GM23338 (cell line): ENCODE measurements around the gene RPS19. TPM values are rescaled to one million over a fixed set of nuclear protein-coding genes. Genes with fewer than 3 reads are reported as not detected.

Source experiments
- ATAC-seq: fragments of 200-7000 bp; cut with Tn5 transposase; 3 replicates; pipeline ENCODE4 v1.9.1; 2020
- DNase-seq: peaks from one replicate; pipeline ENCODE4 v3.0.0-alpha.2; 2015; ENCODE audit warnings: low spot score
- H2AFZ ChIP-seq: fragments of 200-600 bp; sonication (generic); 2 replicates; pipeline ENCODE4 v1.8.0; 2016; ENCODE audit warnings: antibody characterized with exemption, mild to moderate bottlenecking, moderate library complexity
- H3F3A ChIP-seq: fragments of 200-600 bp; sonication (generic); replicated peaks from 2 replicates; pipeline ENCODE4 v1.8.0; 2017; ENCODE audit warnings: antibody characterized with exemption, mixed run types, low read depth
- H3K27ac ChIP-seq: fragments of 200-600 bp; sonication (generic); 2 replicates; pipeline ENCODE4 v1.6.1; 2016; ENCODE audit warnings: low read depth
- H3K27me3 ChIP-seq: fragments of 200-600 bp; sonication (generic); 2 replicates; pipeline ENCODE4 v1.8.0; 2016; ENCODE audit warnings: mild to moderate bottlenecking, mixed run types, moderate library complexity; ENCODE audit not compliant: insufficient read depth
- H3K36me3 ChIP-seq: fragments of 200-600 bp; sonication (generic); 2 replicates; pipeline ENCODE4 v1.8.0; 2016; ENCODE audit warnings: mild to moderate bottlenecking; ENCODE audit not compliant: insufficient read depth
- H3K4me1 ChIP-seq: fragments of 200-600 bp; sonication (generic); 2 replicates; pipeline ENCODE4 v1.8.0; 2016; ENCODE audit warnings: mild to moderate bottlenecking, moderate library complexity; ENCODE audit not compliant: insufficient read depth
- H3K4me2 ChIP-seq: fragments of 200-600 bp; sonication (generic); 2 replicates; pipeline ENCODE4 v1.7.1; 2017; ENCODE audit warnings: mixed run types
- H3K4me3 ChIP-seq: fragments of 200-600 bp; sonication (generic); 2 replicates; pipeline ENCODE4 v1.6.1; 2016; ENCODE audit warnings: mixed run types
- H3K79me2 ChIP-seq: fragments of 200-600 bp; sonication (generic); replicated peaks from 2 replicates; pipeline ENCODE4 v1.8.0; 2017; ENCODE audit warnings: mild to moderate bottlenecking; ENCODE audit not compliant: insufficient read depth
- H3K9me2 ChIP-seq: fragments of 200-600 bp; sonication (generic); 2 replicates; pipeline ENCODE4 v1.8.0; 2017; ENCODE audit not compliant: insufficient read depth
- H4K20me1 ChIP-seq: fragments of 200-600 bp; sonication (generic); replicated peaks from 2 replicates; pipeline ENCODE4 v1.8.0; 2017; ENCODE audit warnings: mild to moderate bottlenecking; ENCODE audit not compliant: insufficient read depth
- H3K27ac Mint-ChIP-seq: 2 replicates; pipeline ENCODE4 v1.8.0; 2020; ENCODE audit warnings: inconsistent platforms, mild to moderate bottlenecking, moderate library complexity, mixed read lengths
- H3K27me3 Mint-ChIP-seq: 3 replicates; pipeline ENCODE4 v1.8.0; 2022; ENCODE audit warnings: low read depth, mild to moderate bottlenecking, moderate library complexity, mixed read lengths, inconsistent platforms; ENCODE audit not compliant: insufficient read depth, poor library complexity
- H3K36me3 Mint-ChIP-seq: 3 replicates; pipeline ENCODE4 v1.8.0; 2021; ENCODE audit warnings: low read depth, mild to moderate bottlenecking, inconsistent platforms, moderate library complexity, mixed read lengths
- H3K4me1 Mint-ChIP-seq: 3 replicates; pipeline ENCODE4 v1.8.0; 2020; ENCODE audit warnings: mild to moderate bottlenecking, inconsistent platforms, mixed read lengths
- H3K4me3 Mint-ChIP-seq: 3 replicates; pipeline ENCODE4 v1.8.0; 2021; ENCODE audit warnings: moderate library complexity, mild to moderate bottlenecking, inconsistent platforms, mixed read lengths
- H3K9me3 Mint-ChIP-seq: 3 replicates; pipeline ENCODE4 v1.8.0; 2020; ENCODE audit warnings: moderate library complexity, mild to moderate bottlenecking, inconsistent platforms, mixed read lengths
- CREB1 ChIP-seq: fragments of 250-450 bp; sonication (Bioruptor Pico); IDR thresholded peaks from 2 replicates; pipeline ENCODE4 v1.5.0; 2020; ENCODE audit warnings: low read depth, mild to moderate bottlenecking, moderate library complexity
- CTCF ChIP-seq, 2 experiments: fragments of 200-600 bp in 1 of 2; sonication (generic) in 1 of 2; conservative IDR thresholded peaks; 2 replicates each; pipeline versions ENCODE4 v1.5.1 to v1.6.1; 2016 to 2017; ENCODE audit warnings: antibody characterized with exemption in 2 of 2, low read depth in 2 of 2, mild to moderate bottlenecking in 2 of 2, moderate library complexity in 1 of 2
- ETS1 ChIP-seq: IDR thresholded peaks from 2 replicates; pipeline ENCODE4 v1.6.1; 2016; ENCODE audit warnings: antibody characterized with exemption
- EZH2 ChIP-seq: fragments of 200-600 bp; sonication (generic); IDR thresholded peaks from one replicate; pipeline ENCODE4 v1.8.0; 2017; ENCODE audit warnings: antibody characterized with exemption, mild to moderate bottlenecking, low read depth; ENCODE audit not compliant: unreplicated experiment
- EZH2phosphoT487 ChIP-seq: fragments of 200-600 bp; sonication (generic); IDR thresholded peaks from one replicate; pipeline ENCODE4 v1.8.1; 2018; ENCODE audit warnings: antibody characterized with exemption; ENCODE audit not compliant: unreplicated experiment
- JUNB ChIP-seq: IDR thresholded peaks from one replicate; pipeline ENCODE4 v1.6.1; 2016; ENCODE audit warnings: antibody characterized with exemption; ENCODE audit not compliant: unreplicated experiment
- NANOG ChIP-seq: IDR thresholded peaks from 2 replicates; pipeline ENCODE4 v1.6.1; 2016; ENCODE audit warnings: antibody characterized with exemption, borderline replicate concordance
- POLR2AphosphoS5 ChIP-seq: IDR thresholded peaks from 2 replicates; pipeline ENCODE4 v1.6.1; 2016; ENCODE audit warnings: antibody characterized with exemption, low read depth
- STAT1 ChIP-seq: IDR thresholded peaks from one replicate; pipeline ENCODE4 v1.6.1; 2016; ENCODE audit warnings: antibody characterized with exemption; ENCODE audit not compliant: unreplicated experiment
- ZNF114 ChIP-seq: fragments of 250-450 bp; sonication (Bioruptor Pico); IDR thresholded peaks from 2 replicates; pipeline ENCODE4 v1.5.0; 2020; ENCODE audit warnings: mild to moderate bottlenecking, moderate library complexity
- ZNF331 ChIP-seq: fragments of 250-450 bp; sonication (Bioruptor Pico); IDR thresholded peaks from 2 replicates; pipeline ENCODE4 v1.5.0; 2020; ENCODE audit warnings: low read depth, mild to moderate bottlenecking, moderate library complexity
- ZNF462 ChIP-seq: fragments of 250-450 bp; sonication (Bioruptor Pico); IDR thresholded peaks from 2 replicates; pipeline ENCODE4 v1.5.0; 2020; ENCODE audit warnings: mild to moderate bottlenecking, moderate library complexity
- polyA plus RNA-seq: library from polyadenylated mRNA; unstranded; fragments of >200 nt; fragmentation: Nextera tagmentation; extraction: Ambion mirVana; gene quantifications from 2 replicates; pipeline ENCODE4 v1.2.1, GENCODE V29; 2016
- total RNA-seq: library from RNA; depleted of rRNA; stranded (reverse); fragments of >200 nt; shearing (Covaris generic); gene quantifications from 2 replicates; pipeline ENCODE4 v1.2.3, GENCODE V29; 2014

RPS19 gene
- total and polyA plus RNA-seq, 2 experiments from 2014 or later = 1,798 to 4,073 TPM

- TF ChIP-seq NANOG (no peak), CREB1 (CRISPR knock-in tag) (no peak), ZNF331 (CRISPR knock-in tag) (no peak), STAT1 (no peak), POLR2AphosphoS5 (no peak), ZNF114 (CRISPR knock-in tag) (no peak), ETS1 (no peak)
Measured at GRCh38 chr19:41883463-41883820, 23.4 kb downstream of the RPS19 start (continued).

GRCh38 chr19:41883821-41884733, 24.0 kb downstream of the RPS19 start:
- Mint-ChIP-seq H3K27ac (peak overlapping the region; percentile 74; the same call in 1 of the 2 replicates), H3K9me3 (peaks cover 4% of the 10 kb centered on the region; the same call in 1 of the 3 replicates)
- H3K4me1 ChIP-seq = peaks cover 31% of the 10 kb centered on the region

More at GRCh38 chr19:41883821-41884733, 24.0 kb downstream of the RPS19 start:
- H3F3A ChIP-seq = peaks cover 31% of the 10 kb centered on the region
- H3K4me1 Mint-ChIP-seq = peaks cover 42% of the 10 kb centered on the region
- peak overlapping the region; percentile 93 for H3K4me3 ChIP-seq
- peak; percentile 90 for ATAC-seq
- peak overlapping the region; percentile 97 for H3K4me2 ChIP-seq
- peaks cover 29% of the 10 kb centered on the region for H3K27me3 ChIP-seq
- H3K27ac ChIP-seq = no peak overlapping the region
- 0 out of 2 replicates have a peak, but pooled peaks cover 3% of the 10 kb centered on the region for H4K20me1 ChIP-seq
- peaks cover 23% of the 10 kb centered on the region for H3K27me3 Mint-ChIP-seq
- peaks cover 5% of the 10 kb centered on the region; the same call in 2 of the 3 replicates for H3K36me3 Mint-ChIP-seq
- H3K9me2 ChIP-seq = no peaks in the 10 kb centered on the region
- TF ChIP-seq EZH2phosphoT487 = no peak
- no peak for TF ChIP-seq ZNF462 (CRISPR knock-in tag)
- TF ChIP-seq STAT1 = no peak
- TF ChIP-seq ZNF331 (CRISPR knock-in tag) = no peak
- TF ChIP-seq ETS1 = peak; percentile 85
- no peak for TF ChIP-seq EZH2
- TF ChIP-seq CTCF (conservative IDR thresholded peaks at IDR 0.05; ENCODE audit: low read depth in 2 of 2) = no peak
- TF ChIP-seq ZNF114 (CRISPR knock-in tag) = no peak
- TF ChIP-seq CREB1 (CRISPR knock-in tag) = peak; percentile 77
- TF ChIP-seq POLR2AphosphoS5 = peak; percentile 67
- no peak for TF ChIP-seq JUNB
- TF ChIP-seq NANOG = no peak
- peaks cover 6% of the 10 kb centered on the region; the same call in 1 of the 2 replicates for H3K79me2 ChIP-seq
- H3K36me3 ChIP-seq = no peaks in the 10 kb centered on the region
- H3K4me3 Mint-ChIP-seq = peak overlapping the region; percentile 89
- peak overlapping the region; percentile 90 for H2AFZ ChIP-seq
- DNase-seq = peak; percentile 99
